22Rv1 (cell line): Measurements from ENCODE around the gene FIG4.

Experiments
- ZFX ChIP-seq: fragments of 450-650 bp; IDR thresholded peaks from 2 replicates; pipeline ENCODE4 v1.6.1; 2017; ENCODE audit warnings: antibody characterized with exemption, borderline replicate concordance
- TF ChIP-seq, protein P1 (sequence below): fragments of 450-650 bp; IDR thresholded peaks from 2 replicates; pipeline ENCODE4 v1.5.1; 2017; ENCODE audit warnings: mild to moderate bottlenecking

DNA sequence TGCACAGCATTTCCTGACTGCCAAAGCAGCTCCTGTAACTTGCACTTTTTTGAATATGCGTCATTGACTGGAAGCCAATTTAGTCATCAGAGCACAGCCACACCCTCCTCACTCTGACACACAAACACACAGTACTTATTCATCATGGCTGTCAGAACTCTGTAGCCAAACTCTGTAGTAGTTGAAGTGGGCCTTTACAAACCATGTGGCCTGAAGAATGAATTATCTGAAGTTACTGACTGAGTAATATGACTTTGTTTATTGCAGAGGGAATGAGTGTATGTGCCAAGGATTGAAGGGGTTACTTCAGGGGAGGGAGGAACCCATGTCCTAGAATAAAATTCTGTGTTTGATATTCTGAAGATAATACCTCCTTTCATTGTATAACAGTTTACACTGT is 102.7 kb downstream of the FIG4 start:
- TF ChIP-seq, protein P1, sequence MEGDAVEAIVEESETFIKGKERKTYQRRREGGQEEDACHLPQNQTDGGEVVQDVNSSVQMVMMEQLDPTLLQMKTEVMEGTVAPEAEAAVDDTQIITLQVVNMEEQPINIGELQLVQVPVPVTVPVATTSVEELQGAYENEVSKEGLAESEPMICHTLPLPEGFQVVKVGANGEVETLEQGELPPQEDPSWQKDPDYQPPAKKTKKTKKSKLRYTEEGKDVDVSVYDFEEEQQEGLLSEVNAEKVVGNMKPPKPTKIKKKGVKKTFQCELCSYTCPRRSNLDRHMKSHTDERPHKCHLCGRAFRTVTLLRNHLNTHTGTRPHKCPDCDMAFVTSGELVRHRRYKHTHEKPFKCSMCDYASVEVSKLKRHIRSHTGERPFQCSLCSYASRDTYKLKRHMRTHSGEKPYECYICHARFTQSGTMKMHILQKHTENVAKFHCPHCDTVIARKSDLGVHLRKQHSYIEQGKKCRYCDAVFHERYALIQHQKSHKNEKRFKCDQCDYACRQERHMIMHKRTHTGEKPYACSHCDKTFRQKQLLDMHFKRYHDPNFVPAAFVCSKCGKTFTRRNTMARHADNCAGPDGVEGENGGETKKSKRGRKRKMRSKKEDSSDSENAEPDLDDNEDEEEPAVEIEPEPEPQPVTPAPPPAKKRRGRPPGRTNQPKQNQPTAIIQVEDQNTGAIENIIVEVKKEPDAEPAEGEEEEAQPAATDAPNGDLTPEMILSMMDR = no peak
- no peak for TF ChIP-seq ZFX
